ENCODE data around the gene STX3.
"Not testable (repeated sequence)": the region's sequence is repeated elsewhere in the genome, so short reads cannot be mapped to it uniquely, and the experiment has no call there.

Gene STX3

DNA sequence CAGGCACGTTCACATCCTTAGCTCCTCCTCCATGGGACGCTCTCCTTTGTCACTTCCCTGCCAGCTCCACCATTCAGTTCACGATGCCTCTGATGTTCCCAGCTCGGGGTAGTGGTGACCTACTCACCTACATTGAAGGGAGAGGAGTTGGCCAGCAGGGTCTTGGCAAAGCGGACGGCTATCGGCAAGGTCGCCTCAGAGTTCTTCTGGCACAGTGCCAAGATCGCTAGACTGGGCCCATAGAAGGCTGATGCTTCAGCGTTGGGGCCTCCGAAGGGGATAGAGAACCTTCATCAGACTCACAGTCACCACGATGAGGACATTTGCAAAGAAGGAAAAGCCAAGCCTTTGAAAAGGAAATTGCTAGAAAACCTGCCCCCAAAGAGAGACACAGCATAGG, 87.1 kb downstream of the STX3 start:
- DNase-seq (ENCODE audit: low read depth) = no peak

DNA sequence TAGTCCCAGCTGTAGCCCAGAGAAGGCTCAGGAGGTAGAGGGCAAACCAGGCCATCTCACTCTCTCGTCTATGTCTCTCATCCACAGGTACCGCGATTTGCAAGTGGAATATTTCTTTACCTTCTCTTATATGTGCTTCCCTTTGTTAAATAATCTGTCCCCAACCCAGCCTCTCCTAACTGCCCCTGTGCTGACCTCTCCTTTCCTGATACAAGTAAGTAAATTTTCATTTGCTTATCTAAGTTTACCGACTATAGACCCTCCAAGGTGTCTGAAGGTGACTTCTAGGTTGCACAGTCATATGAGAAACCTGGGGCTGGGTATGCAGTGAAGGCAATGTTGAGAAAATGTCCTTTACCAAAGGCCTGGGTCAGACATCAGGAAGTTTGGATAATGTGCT, 90.2 kb downstream of the STX3 start, which contains the start of gene CBLIF:
Gene CBLIF (minus strand): TSS at position 101 of the 400 bp plus-strand sequence. CDS start 46 bp downstream, at position 55.
- no peak for DNase-seq (ENCODE audit: low read depth)

DNA sequence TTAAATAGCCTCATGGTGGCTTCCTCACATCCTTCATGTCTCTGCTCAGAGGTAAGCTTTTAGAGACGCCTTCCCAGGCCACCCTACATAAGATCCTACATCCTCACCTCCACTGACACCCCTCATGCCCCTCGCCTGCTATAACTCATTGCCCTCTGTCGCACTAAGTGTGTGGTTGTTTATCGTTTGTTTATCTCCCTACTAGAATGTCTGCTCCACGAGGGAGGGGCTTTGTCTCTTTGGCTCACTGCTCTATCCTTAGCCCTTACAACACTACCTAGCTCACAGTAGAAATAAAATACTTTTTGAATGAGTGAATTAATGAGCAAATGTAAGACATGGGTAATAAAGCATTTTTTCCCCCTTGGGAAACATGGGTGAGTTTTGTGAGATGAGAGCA, 91.4 kb downstream of the STX3 start:
- DNase-seq (ENCODE audit: low read depth) = no peak

DNA sequence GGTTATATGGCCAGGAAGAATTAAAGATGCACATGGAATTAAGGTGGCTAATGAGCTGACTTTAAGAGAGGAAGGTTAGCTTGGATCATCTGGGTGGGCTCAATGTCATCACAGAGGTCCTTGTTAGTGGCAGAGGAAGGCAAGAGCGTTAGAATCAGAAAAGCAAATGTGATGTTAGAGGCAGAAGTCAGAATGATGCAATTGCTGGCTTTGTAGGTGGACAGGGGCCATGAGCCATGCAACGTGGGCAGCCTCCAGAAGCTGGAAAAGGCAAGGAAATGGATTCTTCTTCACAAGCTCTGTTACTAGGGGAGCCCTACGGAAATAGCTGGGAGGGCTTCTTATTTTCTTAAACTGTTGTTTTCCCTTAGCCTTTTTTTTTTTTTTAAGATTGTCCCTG, 92.5 kb downstream of the STX3 start:
- DNase-seq (ENCODE audit: low read depth) = no peak

DNA sequence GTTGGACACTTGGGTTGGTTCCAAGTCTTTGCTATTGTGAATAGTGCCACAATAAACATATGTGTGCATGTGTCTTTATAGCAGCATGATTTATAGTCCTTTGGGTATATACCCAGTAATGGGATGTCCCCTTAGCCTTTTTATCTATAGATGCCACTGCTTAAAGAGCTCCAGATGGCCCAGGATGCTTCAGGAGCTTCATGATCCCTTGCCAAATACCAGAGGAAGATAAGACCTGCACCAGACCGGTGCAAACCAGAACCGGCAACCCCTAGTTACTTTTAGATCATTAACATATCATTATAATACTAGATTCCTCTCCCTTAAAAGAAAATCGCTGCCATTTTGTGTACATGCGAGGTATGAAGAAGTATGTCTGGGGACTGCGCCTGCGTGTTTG, 93.3 kb downstream of the STX3 start:
- DNase-seq (ENCODE audit: low read depth) = not testable (repeated sequence)

DNA sequence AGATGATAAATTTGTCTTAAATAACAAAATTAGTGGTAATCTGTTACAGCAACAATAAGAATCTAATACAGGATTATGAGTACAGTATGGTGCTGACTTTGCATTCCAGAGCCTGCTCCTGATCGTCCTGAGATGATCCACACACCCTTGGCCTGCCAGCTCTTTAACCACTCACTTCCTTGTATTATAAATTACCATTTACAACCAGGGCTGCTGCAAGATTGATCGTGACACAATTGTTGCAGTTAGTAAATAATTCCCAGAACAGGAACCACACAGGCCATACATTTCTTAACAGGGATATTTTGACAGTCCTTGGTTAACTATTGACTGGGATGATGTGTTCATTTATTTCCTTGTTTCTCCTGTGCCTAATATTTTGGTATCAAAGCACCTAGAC, 94.0 kb downstream of the STX3 start:
- DNase-seq (ENCODE audit: low read depth) = no peak

DNA sequence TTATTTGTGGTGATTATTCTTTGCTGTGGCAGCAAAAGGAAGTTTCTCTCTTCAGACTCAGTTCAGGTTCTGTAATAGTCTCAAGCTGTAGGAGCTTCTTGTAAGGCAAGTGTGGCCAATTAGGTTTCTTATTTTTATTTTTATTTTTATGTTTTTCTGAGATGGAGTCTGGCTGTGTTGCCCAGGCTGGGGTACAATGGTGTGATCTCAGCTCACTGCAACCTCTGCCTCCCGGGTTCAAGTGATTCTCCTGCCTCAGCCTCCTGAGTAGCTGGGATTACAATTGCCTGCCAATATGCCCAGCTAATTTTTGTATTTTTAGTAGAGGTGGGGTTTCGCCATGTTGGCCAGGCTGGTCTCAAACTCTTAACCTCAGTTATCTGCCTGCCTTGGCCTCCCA, 94.4 kb downstream of the STX3 start:
- not testable (repeated sequence) for DNase-seq (ENCODE audit: low read depth)

DNA sequence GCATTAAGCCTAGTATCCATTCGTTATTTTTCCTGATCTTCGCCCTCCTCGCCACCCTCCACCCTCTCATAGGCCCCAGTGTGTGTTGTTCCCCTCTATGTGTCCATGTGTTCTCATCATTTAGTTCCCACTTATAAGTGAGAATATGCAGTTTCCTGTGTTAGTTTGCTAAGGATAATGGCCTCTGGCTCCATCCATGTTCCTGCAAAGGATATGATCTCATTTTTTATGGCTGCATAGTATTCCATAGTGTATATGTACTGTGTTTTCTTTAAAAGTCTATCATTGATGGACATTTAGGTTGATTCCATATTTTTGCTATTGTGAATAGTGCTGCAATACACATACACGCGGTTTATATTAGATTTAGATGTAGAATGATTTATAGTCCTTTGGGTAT, 96.2 kb downstream of the STX3 start:
- DNase-seq (ENCODE audit: low read depth) = not testable (repeated sequence)

DNA sequence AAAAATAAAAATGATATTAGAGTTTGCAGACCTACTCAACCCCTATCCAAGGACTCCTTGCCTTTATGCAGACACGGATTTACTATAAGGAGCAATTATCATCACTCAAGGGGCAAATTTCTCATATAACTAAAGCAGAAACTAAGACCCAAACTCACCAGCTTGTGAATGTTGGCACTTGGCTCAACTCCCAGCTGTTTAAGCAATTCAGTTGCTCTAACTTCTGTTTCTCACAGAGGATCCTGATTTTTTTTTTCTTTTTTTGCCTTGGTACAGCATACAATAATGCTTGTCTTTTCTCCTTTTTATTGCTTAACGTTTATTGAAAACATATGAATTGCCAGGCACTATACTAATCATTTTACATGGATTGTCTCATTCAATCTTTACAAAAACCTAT, 99.7 kb downstream of the STX3 start:
- DNase-seq (ENCODE audit: low read depth) = no peak
